H1 (cell line): Measurements from ENCODE around the gene NELL2. TPM values are rescaled to one million over a fixed set of nuclear protein-coding genes. Genes with fewer than 3 reads are reported as not detected.

Source experiments
- CTCF ChIA-PET: fragments of 300-600 bp; sonication (Branson Sonifier 250); formaldehyde crosslinking; loops from one replicate; lab custom pipeline; 2021; ENCODE audit not compliant: partially characterized antibody; lab: Charles Lee
- POLR2A ChIA-PET: fragments of 300-600 bp; sonication (Branson Sonifier 250); formaldehyde crosslinking; loops from one replicate; lab custom pipeline; 2021; ENCODE audit warnings: inconsistent platforms; ENCODE audit not compliant: partially characterized antibody; lab: Charles Lee
- DNase-seq, 2 experiments: peaks; one replicate each; pipeline versions ENCODE4 v3.0.0 to v3.0.0-alpha.2; 2010 to 2022; ENCODE audit warnings: low spot score in 2 of 2, low read depth in 1 of 2, mixed read lengths in 1 of 2
- FAIRE-seq: peaks from 2 replicates; lab custom pipeline; 2011; peaks lifted over from hg19 to GRCh38; lab: Jason Lieb, UNC
- H2AFZ ChIP-seq: 2 replicates; pipeline ENCODE4 v1.8.1; 2012; ENCODE audit warnings: low read length, inconsistent platforms
- H2AK5ac ChIP-seq: 2 replicates; pipeline ENCODE4 v1.6.1; 2013; ENCODE audit warnings: low read depth, low read length
- H2BK120ac ChIP-seq: replicated peaks from 2 replicates; pipeline ENCODE3; 2013; ENCODE audit warnings: low read depth, low read length, inconsistent platforms
- H2BK12ac ChIP-seq: 2 replicates; pipeline ENCODE4 v1.6.1; 2013; ENCODE audit warnings: low read depth, low read length
- H2BK15ac ChIP-seq: 2 replicates; pipeline ENCODE4 v1.6.1; 2013; ENCODE audit warnings: low read length
- H2BK20ac ChIP-seq: 2 replicates; pipeline ENCODE4 v1.6.1; 2013; ENCODE audit warnings: low read length
- H2BK5ac ChIP-seq: 2 replicates; pipeline ENCODE4 v1.6.1; 2013; ENCODE audit warnings: low read depth, low read length
- H3K14ac ChIP-seq: 2 replicates; pipeline ENCODE4 v1.6.1; 2013; ENCODE audit warnings: inconsistent platforms; ENCODE audit not compliant: insufficient read length
- H3K18ac ChIP-seq: 2 replicates; pipeline ENCODE4 v1.6.1; 2013; ENCODE audit warnings: low read length; ENCODE audit errors: extremely low read depth
- H3K23ac ChIP-seq: 2 replicates; pipeline ENCODE4 v1.6.1; 2013; ENCODE audit warnings: inconsistent platforms; ENCODE audit not compliant: insufficient read length
- H3K23me2 ChIP-seq: 2 replicates; pipeline ENCODE4 v1.6.1; 2013; ENCODE audit warnings: low read depth, low read length
- H3K27ac ChIP-seq: 2 replicates; pipeline ENCODE4 v1.6.1; 2011; ENCODE audit warnings: low read depth, low read length, inconsistent platforms
- H3K27me3 ChIP-seq, 4 experiments: replicated peaks in 1 of 4; 1 replicate in 1 of 4; 2 replicates in 3 of 4; pipeline versions ENCODE4 v1.6.1 to v1.8.1; 2011 to 2013; ENCODE audit warnings: low read length in 3 of 4, mild to moderate bottlenecking in 3 of 4, inconsistent platforms in 2 of 4, mixed read lengths in 2 of 4, moderate library complexity in 1 of 4; ENCODE audit not compliant: control insufficient read depth in 3 of 4, insufficient read depth in 3 of 4; ENCODE audit errors: extremely low read depth in 1 of 4
- H3K36me3 ChIP-seq, 4 experiments: 2 replicates each; pipeline versions ENCODE4 v1.6.1 to v1.8.1; 2011 to 2013; ENCODE audit warnings: mild to moderate bottlenecking in 4 of 4, low read length in 3 of 4, moderate library complexity in 2 of 4, control low read depth in 1 of 4, inconsistent platforms in 1 of 4; ENCODE audit not compliant: insufficient read depth in 4 of 4, control insufficient read depth in 2 of 4
- H3K4ac ChIP-seq: replicated peaks from 2 replicates; pipeline ENCODE3; 2013; ENCODE audit warnings: low read length, low read depth, mixed read lengths, inconsistent platforms; ENCODE audit not compliant: insufficient read length
- H3K4me1 ChIP-seq, 4 experiments: replicated peaks in 1 of 4; 1 replicate in 1 of 4; 2 replicates in 3 of 4; pipeline versions ENCODE4 v1.6.1 to v1.8.1; 2011 to 2013; ENCODE audit warnings: low read length in 3 of 4, inconsistent platforms in 2 of 4, mixed read lengths in 1 of 4; ENCODE audit not compliant: insufficient read depth in 4 of 4, control insufficient read depth in 3 of 4
- H3K4me2 ChIP-seq, 2 experiments: 2 replicates each; pipeline versions ENCODE4 v1.6.1 to v1.8.1; 2011 to 2013; ENCODE audit warnings: low read depth in 2 of 2, low read length in 2 of 2, control low read depth in 1 of 2, inconsistent platforms in 1 of 2, mild to moderate bottlenecking in 1 of 2; ENCODE audit not compliant: insufficient read depth in 1 of 2
- H3K4me3 ChIP-seq, 4 experiments: fragments of 200-600, 300-600 bp in 1 of 4; sonication (generic), shearing (Covaris generic), sonication (Bioruptor Twin) in 1 of 4; 2 replicates each; pipeline versions ENCODE4 v1.5.1 to v1.8.1; 2011 to 2016; ENCODE audit warnings: low read length in 4 of 4, low read depth in 3 of 4, control low read depth in 2 of 4, inconsistent platforms in 2 of 4, mild to moderate bottlenecking in 2 of 4, mixed read lengths in 1 of 4, moderate library complexity in 1 of 4; ENCODE audit not compliant: insufficient read depth in 2 of 4; ENCODE audit errors: extremely low read depth in 1 of 4
- H3K56ac ChIP-seq: replicated peaks from 2 replicates; pipeline ENCODE3; 2013; ENCODE audit warnings: low read depth, mild to moderate bottlenecking, mixed read lengths, low read length, inconsistent platforms; ENCODE audit not compliant: insufficient read length
- H3K79me1 ChIP-seq: 2 replicates; pipeline ENCODE4 v1.6.1; 2013; ENCODE audit warnings: low read depth, low read length, control low read depth
- H3K79me2 ChIP-seq, 2 experiments: 2 replicates each; pipeline versions ENCODE4 v1.6.1 to v1.8.1; 2012 to 2013; ENCODE audit warnings: low read length in 2 of 2, mild to moderate bottlenecking in 2 of 2, inconsistent platforms in 1 of 2; ENCODE audit not compliant: insufficient read depth in 2 of 2, control insufficient read depth in 1 of 2
- H3K9ac ChIP-seq, 4 experiments: replicated peaks in 1 of 4; 1 replicate in 1 of 4; 2 replicates in 3 of 4; pipeline versions ENCODE4 v1.6.1 to v1.8.1; 2011 to 2013; ENCODE audit warnings: low read depth in 3 of 4, low read length in 3 of 4, control low read depth in 2 of 4, mild to moderate bottlenecking in 2 of 4, moderate library complexity in 2 of 4, inconsistent platforms in 1 of 4; ENCODE audit errors: extremely low read depth in 1 of 4
- H3K9me3 ChIP-seq, 2 experiments: 2 replicates each; pipeline versions ENCODE4 v1.6.1 to v1.8.1; 2012 to 2013; ENCODE audit warnings: mild to moderate bottlenecking in 2 of 2, moderate library complexity in 2 of 2, control low read depth in 1 of 2, inconsistent platforms in 1 of 2, low read depth in 1 of 2, low read length in 1 of 2, mixed read lengths in 1 of 2; ENCODE audit not compliant: insufficient read depth in 2 of 2
- H4K20me1 ChIP-seq, 2 experiments: replicated peaks in 1 of 2; 2 replicates each; pipeline versions ENCODE3 to v1.8.1; 2011 to 2013; ENCODE audit warnings: inconsistent platforms in 2 of 2, low read length in 2 of 2, mild to moderate bottlenecking in 1 of 2; ENCODE audit not compliant: insufficient read depth in 2 of 2, control insufficient read depth in 1 of 2
- H4K5ac ChIP-seq: 2 replicates; pipeline ENCODE4 v1.6.1; 2013; ENCODE audit warnings: low read length, low read depth, mixed read lengths, inconsistent platforms; ENCODE audit not compliant: insufficient read length
- H4K8ac ChIP-seq: 2 replicates; pipeline ENCODE4 v1.8.0; 2013; ENCODE audit warnings: mild to moderate bottlenecking, moderate library complexity, low read length, inconsistent platforms; ENCODE audit not compliant: insufficient read depth; ENCODE audit errors: extremely low read depth
- H4K91ac ChIP-seq: replicated peaks from 2 replicates; pipeline ENCODE3; 2013; ENCODE audit warnings: low read length, mixed read lengths, inconsistent platforms; ENCODE audit not compliant: insufficient read length
- CTBP2 ChIP-seq: IDR thresholded peaks from 2 replicates; pipeline ENCODE4 v1.7.0; 2011; ENCODE audit warnings: borderline replicate concordance, mild to moderate bottlenecking, moderate library complexity, mixed read lengths, low read length; ENCODE audit not compliant: insufficient read depth, insufficient read length
- CTCF ChIP-seq, 3 experiments: IDR thresholded peaks; 1 replicate in 2 of 3; 2 replicates in 1 of 3; pipeline versions ENCODE4 v1.5.1 to v1.6.1; 2011; ENCODE audit warnings: low read length in 3 of 3, mild to moderate bottlenecking in 3 of 3, inconsistent platforms in 2 of 3, low read depth in 1 of 3, moderate library complexity in 1 of 3; ENCODE audit not compliant: insufficient read depth in 1 of 3; ENCODE audit errors: control extremely low read depth in 1 of 3
- EGR1 ChIP-seq: IDR thresholded peaks from 2 replicates; pipeline ENCODE4 v1.6.1; 2011; ENCODE audit warnings: low read depth, low read length, borderline replicate concordance
- EZH2 ChIP-seq: fragments of 200-600 bp; sonication (generic); IDR thresholded peaks from 2 replicates; pipeline ENCODE4 v1.7.1; 2012; ENCODE audit warnings: low read depth, mild to moderate bottlenecking, moderate library complexity, low read length, inconsistent platforms; ENCODE audit not compliant: severe bottlenecking
- HDAC6 ChIP-seq: IDR thresholded peaks from one replicate; pipeline ENCODE4 v1.7.1; 2012; ENCODE audit warnings: low read depth, mild to moderate bottlenecking, inconsistent platforms, low read length, moderate library complexity
- NANOG ChIP-seq: IDR thresholded peaks from 2 replicates; pipeline ENCODE4 v1.6.1; 2011; ENCODE audit warnings: low read length, low read depth, mild to moderate bottlenecking, inconsistent platforms; ENCODE audit not compliant: insufficient read depth, poor library complexity, severe bottlenecking
- RAD21 ChIP-seq, 2 experiments: IDR thresholded peaks in 1 of 2; conservative IDR thresholded peaks in 1 of 2; 2 replicates each; pipeline ENCODE4 v1.6.1; 2011; ENCODE audit warnings: low read depth in 2 of 2, low read length in 2 of 2, improper control_type of control experiment in 1 of 2, inconsistent platforms in 1 of 2, mild to moderate bottlenecking in 1 of 2, moderate library complexity in 1 of 2
- SAP30 ChIP-seq: fragments of 300-600 bp; sonication (generic); IDR thresholded peaks from 2 replicates; pipeline ENCODE4 v1.7.1; 2012; ENCODE audit warnings: low read length, moderate library complexity, mild to moderate bottlenecking, inconsistent platforms; ENCODE audit not compliant: insufficient read depth, insufficient replicate concordance
- SUZ12 ChIP-seq: fragments of 200-600 bp; sonication (generic); IDR thresholded peaks from 2 replicates; pipeline ENCODE4 v1.6.1; 2012; ENCODE audit warnings: mild to moderate bottlenecking, inconsistent platforms, low read length, moderate library complexity, mixed read lengths
- TAF7 ChIP-seq: optimal IDR thresholded peaks from 2 replicates; pipeline ENCODE3; 2011; ENCODE audit warnings: low read depth, mild to moderate bottlenecking, inconsistent platforms, low read length, moderate library complexity, borderline replicate concordance
- WGBS, 2 experiments: shearing (Covaris generic) in 1 of 2; methylation state at CpG; one replicate each; pipeline versions ENCODE4 v1.1.6 to v1.1.7; 2013 to 2015; ENCODE audit warnings: low lambda C conversion rate in 2 of 2, mixed read lengths in 2 of 2, inconsistent platforms in 1 of 2, low coverage in 1 of 2, missing lambda C conversion rate in 1 of 2; ENCODE audit not compliant: insufficient replicate concordance in 2 of 2, insufficient coverage in 1 of 2, insufficient read length in 1 of 2; ENCODE audit errors: extremely low coverage in 1 of 2, missing lambda C conversion rate in 1 of 2; 5-methylcytosine and 5-hydroxymethylcytosine counted together
- polyA plus RNA-seq, 7 experiments: library from polyadenylated mRNA; depleted of rRNA in 3 of 7; stranded (reverse) in 5 of 7; unstranded in 2 of 7; fragments of >200 nt in 5 of 7; fragments of 200-250 nt in 2 of 7; gene quantifications; 1 replicate in 5 of 7; 2 replicates in 1 of 7; 4 replicates in 1 of 7; pipeline versions ENCODE4 v1.2.1 to v1.2.3, GENCODE V29; 2011 to 2013; ENCODE audit warnings: missing spikeins in 2 of 7, mixed read lengths in 2 of 7
- total RNA-seq: library from RNA; stranded (reverse); fragmentation: NEBNext Ultra II Directional; extraction: Animal tissue kit (Norgen Biotek cat#: 25700); gene quantifications from 2 replicates; pipeline ENCODE4 v1.2.1, GENCODE V29; 2021

NELL2 gene
- total and polyA plus RNA-seq, 2 of the 8 experiments (the other 6 are each of a cell fraction or from before 2014, with no cell fraction given) = 54.2 to 56.8 TPM

DNA sequence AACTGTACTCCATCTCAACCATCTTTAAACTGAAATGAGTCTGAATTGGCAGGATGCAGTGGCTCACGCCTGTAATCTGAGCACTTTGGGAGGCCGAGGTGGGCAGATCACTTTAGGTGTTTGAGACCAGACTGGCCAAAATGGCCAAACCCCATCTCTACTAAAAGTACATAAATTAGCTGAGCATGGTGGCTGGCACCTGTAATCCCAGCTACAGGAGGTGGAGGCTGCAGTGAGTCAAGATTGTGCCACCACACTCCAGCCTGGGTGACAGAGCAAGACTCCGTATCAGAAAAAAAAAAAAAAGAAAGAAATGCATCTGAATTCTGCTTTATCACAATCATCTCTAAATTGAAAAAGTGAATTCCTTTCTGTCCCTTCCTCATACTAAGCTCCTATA, 110.3 kb downstream of the NELL2 start:
- H4K8ac ChIP-seq = no peak overlapping the region
- DNase-seq (no peak), FAIRE-seq (no peak)
- no peak overlapping the region for H2AFZ ChIP-seq
- no peak overlapping the region for H4K91ac ChIP-seq
- no peak overlapping the region for H2BK20ac ChIP-seq
- H3K79me1 ChIP-seq = no peaks in the 10 kb centered on the region
- no peak overlapping the region for H3K14ac ChIP-seq
- no peak overlapping the region for H3K56ac ChIP-seq
- H3K4me3 ChIP-seq = no peak overlapping the region
- H2BK5ac ChIP-seq = no peak overlapping the region
- H3K9ac ChIP-seq = no peak overlapping the region
- no peak overlapping the region for H3K23ac ChIP-seq
- no peak overlapping the region for H2BK120ac ChIP-seq
- peaks cover 2 to 3% (median 3%) of the 10 kb centered on the region in 4 experiments; a peak in 4 of 7 replicates for H3K4me1 ChIP-seq
- H3K4ac ChIP-seq = no peak overlapping the region
- no peak overlapping the region for H2BK15ac ChIP-seq
- H2BK12ac ChIP-seq = no peak overlapping the region
- no peak overlapping the region for H3K27ac ChIP-seq
- no peaks in the 10 kb centered on the region for H3K27me3 ChIP-seq
- no peak overlapping the region for H3K4me2 ChIP-seq
- no peaks in the 10 kb centered on the region for H4K20me1 ChIP-seq
- ChIA-PET POLR2A (no interaction called here), CTCF (interaction anchor here (0.6 to 3.0 kb wide), 16 partner anchors 9 to 1545 kb away, joined by 3 to 21 read pairs (median 3); partner anchors contain the start of gene NELL2)
- no peak overlapping the region for H3K18ac ChIP-seq
- H3K23me2 ChIP-seq = no peaks in the 10 kb centered on the region
- H3K9me3 ChIP-seq = no peaks in the 10 kb centered on the region
- no peak overlapping the region for H4K5ac ChIP-seq
- H2AK5ac ChIP-seq = no peak overlapping the region
- H3K36me3 ChIP-seq = no peaks in the 10 kb centered on the region
- WGBS, 2 experiments = 87% methylated on average over 3 of the region's 3 CpGs; no CpG with 5 or more reads in 1 of the 2 experiments
- no peaks in the 10 kb centered on the region for H3K79me2 ChIP-seq
- TF ChIP-seq SUZ12 (no peak), HDAC6 (no peak), CTCF (IDR thresholded peaks at IDR 0.05; ENCODE audit: control extremely low read depth in 1 of 3, insufficient read depth in 1 of 3, low read depth in 1 of 3, low read length in 3 of 3) (peak in 1 of 3 experiments; percentile 8; a peak in 1 of 4 replicates), EZH2 (no peak), RAD21 (IDR thresholded peaks at IDR 0.05 in 1 of 2, conservative IDR thresholded peaks at IDR 0.05 in 1 of 2; ENCODE audit: low read depth in 2 of 2, low read length in 2 of 2) (0 out of 4 replicates have a peak, but pooled peaks of 1 of the 2 experiments have one; percentile 21), SAP30 (no peak), TAF7 (no peak), CTBP2 (no peak), EGR1 (no peak), NANOG (no peak)
